Measurements from ENCODE around the gene CIC.
"Not testable (repeated sequence)": the region's sequence is repeated elsewhere in the genome, so short reads cannot be mapped to it uniquely, and the experiment has no call there.

CIC gene

GRCh38 chr19:42255766-42256745 lies 13.0 kb upstream of the CIC start:
- no peak for DNase-seq

- DNase-seq = not testable (repeated sequence)
These were observed 11.2 kb upstream of the CIC start for GRCh38 chr19:42257842-42258241.

- DNase-seq = no peak
These were observed 7.3 kb upstream of the CIC start for GRCh38 chr19:42261763-42262162.

DNA sequence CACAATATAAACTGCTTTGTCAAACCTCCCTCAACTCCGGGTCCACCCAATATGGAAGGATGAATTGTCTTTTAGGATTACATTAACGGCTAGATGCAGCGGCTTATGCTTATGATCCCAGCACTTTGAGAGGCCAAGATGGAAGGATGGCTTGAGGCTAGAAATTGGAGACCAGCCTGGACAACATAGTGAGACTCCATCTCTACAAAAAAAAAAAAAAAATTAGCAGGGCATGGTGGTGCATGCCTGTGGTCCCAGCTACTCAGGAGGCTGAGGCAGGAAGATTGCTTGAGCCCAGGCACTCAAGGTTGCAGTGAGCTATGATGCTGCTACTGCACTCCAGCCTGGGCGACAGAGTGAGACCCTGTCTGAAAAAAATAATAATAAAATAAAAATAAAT lies 2.9 kb upstream of the CIC start:
- DNase-seq = not testable (repeated sequence)

GRCh38 chr19:42266928-42267603 lies 2.0 kb upstream of the CIC start:
- DNase-seq = not testable (repeated sequence)

DNA sequence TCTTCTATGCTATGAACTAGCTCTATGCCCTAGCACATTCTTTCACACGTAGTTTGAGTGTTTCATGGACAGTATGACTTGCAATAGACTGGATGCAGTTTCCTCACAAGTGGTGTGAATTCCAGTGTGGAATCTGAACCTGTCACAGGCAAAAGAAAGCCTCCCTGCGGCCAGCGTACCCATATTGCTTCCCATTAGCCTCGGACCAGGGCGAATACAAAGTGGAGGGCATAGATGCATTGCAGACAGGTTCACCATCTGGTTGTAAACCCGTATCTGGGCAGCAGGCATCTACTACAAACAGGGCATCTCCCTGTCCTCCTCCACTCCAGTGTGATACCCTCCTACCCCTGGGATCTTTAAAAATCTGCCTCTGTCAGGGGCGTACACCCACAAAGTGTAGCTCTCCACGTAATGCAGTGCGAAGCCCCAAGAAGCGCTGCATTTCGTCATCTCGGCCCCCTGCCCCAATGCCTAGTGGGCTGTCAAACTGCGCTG lies 1.4 kb upstream of the CIC start:
- DNase-seq = no peak

DNA sequence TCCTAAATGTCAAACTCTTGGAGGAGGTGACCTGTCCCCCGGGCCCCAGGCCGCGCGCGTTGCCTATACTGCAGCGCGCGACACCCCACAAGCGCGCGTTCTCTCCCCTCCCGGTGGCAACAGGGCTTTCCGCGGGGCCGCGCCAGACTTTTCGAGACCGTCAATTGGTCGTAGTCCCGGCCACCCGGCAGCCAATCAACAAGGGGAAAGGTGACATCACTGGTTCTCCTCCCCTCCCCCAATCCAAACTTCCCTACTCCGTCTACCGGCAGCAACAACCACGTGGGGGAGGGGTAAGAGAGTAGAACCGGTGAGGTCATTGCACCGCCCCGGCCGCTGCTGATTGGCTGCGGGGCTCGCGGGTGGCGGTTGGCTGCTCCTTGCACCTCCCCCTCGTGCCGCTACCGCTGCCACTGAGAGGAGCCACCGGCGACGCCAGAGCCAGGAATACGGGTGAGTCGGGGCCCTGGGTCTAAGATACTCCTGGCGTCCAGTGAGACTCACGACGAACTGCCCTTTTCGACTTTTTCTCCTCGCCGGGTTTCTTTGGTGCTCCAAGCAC lies 829 bp upstream of the CIC start:
- DNase-seq = peak; percentile 100

- no peak for DNase-seq
These were observed 660 bp downstream of the CIC start for GRCh38 chr19:42269478-42270345.

DNA sequence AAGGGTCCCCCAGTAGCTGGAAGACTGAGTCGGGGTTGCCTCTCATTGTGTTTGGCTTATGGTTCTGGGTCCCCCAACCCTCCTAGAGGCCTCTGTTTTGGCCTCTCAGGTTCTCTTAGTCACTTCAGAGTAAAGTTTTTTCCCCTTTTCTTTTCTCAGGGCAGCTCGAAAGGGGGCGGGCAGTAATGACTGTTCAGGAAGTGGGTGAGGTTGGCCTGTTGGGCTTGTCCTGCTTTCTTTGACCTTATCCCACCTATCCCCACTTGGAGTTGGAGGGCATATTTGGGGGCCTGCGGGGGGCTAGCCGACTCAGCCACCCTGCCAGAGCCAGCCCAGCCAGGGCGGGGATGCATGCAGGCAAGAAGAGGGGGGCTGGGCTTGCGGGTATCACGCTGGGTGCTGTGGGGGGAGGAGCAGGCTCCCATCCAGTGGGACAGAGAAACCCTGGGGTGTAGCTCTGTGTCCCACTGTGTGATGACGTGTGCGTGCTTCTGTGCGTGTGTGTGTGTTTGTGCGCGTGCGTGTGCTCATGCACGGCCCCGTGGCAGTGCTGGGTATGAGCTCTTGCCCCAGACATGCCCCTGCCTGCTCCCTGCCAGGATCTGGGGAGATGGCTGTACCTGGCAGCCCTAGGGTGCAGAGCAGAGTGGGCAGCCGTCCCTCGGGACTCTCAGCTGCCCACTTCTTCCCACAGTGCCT lies 1.4 kb downstream of the CIC start:
- DNase-seq = no peak

DNA sequence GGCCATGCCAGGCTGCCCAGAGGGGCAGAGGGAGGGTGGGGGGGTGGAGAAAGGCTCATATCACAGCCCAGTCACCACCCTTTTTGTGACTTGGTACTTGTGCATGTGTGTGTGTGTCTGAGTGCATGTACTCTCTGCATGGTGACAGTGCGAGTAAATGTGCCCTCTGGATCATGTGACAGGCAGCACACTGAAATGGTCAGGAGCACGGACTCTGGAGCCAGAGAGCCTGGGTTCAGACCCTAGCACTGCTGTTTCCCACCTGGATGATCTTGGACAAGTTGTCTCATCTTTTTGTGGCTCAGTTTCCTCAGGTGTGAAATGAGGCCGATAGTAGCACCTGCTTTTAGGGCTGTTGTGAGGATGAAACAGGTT lies 2.0 kb downstream of the CIC start:
- DNase-seq = no peak

- no peak for DNase-seq
These were observed 2.9 kb downstream of the CIC start for GRCh38 chr19:42271861-42272534.

GRCh38 chr19:42272535-42272897 lies 3.5 kb downstream of the CIC start:
- DNase-seq = no peak

GRCh38 chr19:42272989-42273406 lies 3.9 kb downstream of the CIC start:
- no peak for DNase-seq

DNA sequence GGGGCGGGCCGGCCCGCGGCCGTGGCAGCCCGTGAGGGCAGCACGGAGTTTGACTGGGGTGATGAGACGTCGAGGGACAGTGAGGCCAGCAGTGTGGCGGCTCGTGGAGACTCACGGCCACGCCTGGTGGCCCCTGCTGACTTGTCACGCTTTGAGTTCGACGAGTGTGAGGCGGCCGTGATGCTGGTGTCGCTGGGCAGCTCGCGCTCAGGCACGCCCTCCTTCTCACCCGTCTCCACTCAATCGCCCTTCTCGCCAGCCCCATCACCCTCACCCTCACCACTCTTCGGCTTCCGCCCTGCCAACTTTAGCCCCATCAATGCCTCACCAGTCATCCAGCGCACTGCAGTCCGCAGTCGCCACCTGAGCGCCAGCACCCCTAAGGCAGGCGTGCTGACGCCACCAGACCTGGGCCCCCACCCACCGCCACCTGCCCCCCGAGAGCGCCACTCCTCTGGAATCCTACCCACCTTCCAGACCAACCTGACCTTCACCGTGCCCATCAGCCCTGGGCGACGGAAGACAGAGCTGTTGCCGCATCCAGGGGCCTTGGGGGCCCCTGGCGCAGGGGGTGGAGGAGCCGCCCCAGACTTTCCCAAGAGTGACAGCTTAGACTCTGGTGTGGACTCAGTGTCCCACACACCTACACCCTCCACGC lies 4.5 kb downstream of the CIC start:
- no peak for DNase-seq

DNA sequence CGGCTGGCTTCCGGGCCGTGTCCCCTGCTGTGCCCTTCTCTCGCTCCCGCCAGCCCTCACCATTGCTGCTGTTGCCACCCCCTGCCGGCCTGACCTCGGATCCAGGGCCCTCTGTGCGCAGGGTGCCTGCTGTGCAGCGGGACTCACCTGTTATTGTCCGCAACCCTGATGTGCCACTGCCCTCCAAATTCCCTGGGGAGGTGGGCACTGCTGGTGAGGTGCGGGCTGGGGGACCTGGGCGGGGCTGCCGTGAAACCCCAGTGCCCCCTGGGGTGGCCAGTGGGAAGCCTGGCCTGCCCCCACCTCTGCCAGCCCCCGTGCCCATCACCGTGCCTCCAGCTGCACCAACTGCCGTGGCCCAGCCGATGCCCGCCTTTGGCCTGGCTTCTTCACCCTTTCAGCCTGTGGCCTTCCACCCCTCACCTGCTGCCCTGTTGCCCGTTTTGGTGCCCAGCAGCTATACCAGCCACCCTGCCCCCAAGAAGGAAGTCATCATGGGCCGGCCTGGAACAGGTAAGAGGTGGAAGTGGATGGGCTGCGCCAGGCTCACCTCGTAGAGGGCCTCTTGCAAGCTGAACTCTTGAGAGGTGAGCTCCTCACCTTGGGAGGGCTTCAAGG lies 5.1 kb downstream of the CIC start:
- no peak for DNase-seq

- no peak for DNase-seq
These were observed 6.1 kb downstream of the CIC start for GRCh38 chr19:42275103-42275502.

DNA sequence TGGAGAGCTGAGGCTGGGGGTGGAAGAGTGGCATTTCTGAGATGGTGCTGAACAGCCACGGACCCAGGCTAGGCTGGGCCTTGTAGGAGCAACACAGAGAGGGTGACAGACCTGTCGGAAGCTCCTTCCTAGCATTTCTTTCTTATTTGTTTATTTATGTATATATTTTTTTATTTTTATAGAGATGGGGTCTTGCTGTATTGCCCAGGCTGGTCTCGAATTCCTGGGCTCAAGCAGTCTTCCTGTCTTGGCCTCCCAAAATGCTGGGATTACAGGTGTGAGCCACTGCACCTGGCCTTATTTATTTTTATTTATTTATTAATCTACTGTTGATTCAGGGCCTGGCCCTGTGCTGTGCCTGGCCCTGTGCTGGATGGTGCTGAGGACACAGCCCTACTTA lies 6.5 kb downstream of the CIC start:
- DNase-seq = no peak

DNA sequence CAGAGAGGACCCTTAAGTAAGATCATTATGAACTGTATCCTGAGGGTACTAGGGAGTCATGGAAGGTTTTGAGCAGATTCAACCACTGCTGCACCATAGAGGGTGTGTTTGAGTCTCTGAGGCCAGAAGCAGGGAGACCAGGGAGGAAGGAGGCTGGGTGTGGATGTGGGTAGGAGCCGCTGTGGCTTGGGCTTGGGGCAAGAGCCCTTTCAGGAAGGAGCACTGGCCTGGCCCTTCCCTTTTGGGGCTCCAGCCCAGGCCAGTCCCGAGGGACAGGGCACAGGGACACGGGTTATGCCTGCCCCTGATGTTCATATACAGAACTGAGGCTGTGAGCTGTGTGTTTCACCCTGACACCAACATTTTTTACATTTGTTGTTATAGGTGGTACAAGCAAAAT lies 7.2 kb downstream of the CIC start:
- DNase-seq = no peak

DNA sequence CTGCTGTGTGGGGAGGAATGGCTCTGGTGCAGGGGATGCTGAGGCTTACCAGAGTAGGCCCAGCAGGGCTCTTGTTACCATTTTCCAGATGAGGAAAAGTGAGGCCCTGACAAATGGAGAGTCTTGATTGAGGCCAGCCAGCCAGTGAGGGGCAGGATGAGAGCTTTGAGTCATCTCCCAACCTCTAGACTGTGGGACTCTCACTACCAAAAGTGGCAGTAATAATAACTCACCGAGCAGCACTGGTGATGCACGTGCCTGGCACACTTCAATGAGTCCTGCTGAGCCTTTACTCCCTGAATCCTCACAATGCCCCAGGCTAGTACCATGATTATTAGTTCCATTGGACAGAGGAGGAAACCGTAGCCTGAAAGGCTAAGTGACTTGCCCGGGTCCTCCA lies 7.8 kb downstream of the CIC start:
- no peak for DNase-seq

DNA sequence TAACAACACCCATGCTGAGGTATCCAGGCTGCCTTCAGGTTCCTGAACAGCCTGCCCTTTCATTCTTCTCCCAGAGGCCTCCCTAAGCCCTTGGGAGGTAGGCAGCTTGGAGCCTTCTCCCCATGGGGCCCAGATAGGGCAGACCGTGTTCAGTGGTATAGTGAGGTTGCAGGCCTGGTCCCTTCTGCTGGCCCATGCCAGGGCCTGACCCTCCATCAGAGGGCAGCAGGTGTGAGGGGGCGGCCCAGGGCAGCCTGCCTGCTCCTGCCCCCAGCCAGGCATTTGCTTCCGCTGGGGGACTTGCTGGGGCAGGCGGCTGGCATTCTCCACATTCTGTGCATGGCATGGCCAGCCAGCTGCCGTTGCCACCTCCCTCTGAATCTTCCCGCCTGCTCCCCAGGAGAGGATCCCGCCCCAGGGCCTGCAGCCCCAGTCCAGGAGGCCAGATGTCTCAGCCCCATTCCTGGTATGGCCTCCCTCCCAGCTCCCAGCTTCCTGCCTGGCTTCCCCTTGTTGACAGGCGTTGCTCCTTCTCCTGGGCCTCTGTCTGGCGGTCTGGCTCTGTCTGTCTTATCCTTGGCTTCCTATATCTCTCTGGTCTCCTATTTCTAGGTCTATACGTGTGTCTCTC lies 8.9 kb downstream of the CIC start:
- no peak for DNase-seq

All from NCI-H1105 (cell line).